CD4-positive, alpha-beta T cell treated with Interleukin-2 at 100 ng/mL for 4 hours (primary cell): ENCODE data around the gene STUB1.

ENCODE experiments used
- DNase-seq: peaks from one replicate; pipeline ENCODE4 v3.0.0-alpha.2; 2020; ENCODE audit warnings: low spot score

STUB1 gene

GRCh38 chr16:644556-644955 lies 35.7 kb upstream of the STUB1 start:
- DNase-seq = no peak

- DNase-seq = no peak
These were observed 34.1 kb upstream of the STUB1 start for GRCh38 chr16:645852-646678.

GRCh38 chr16:646679-647172 lies 33.5 kb upstream of the STUB1 start:
- no peak for DNase-seq

- DNase-seq = no peak
These were observed 32.9 kb upstream of the STUB1 start for GRCh38 chr16:647173-647902.

- peak; percentile 26 for DNase-seq
These were observed 32.0 kb upstream of the STUB1 start for GRCh38 chr16:648071-648780.

GRCh38 chr16:648781-649589 lies 31.2 kb upstream of the STUB1 start, which contains the start of gene WDR90:
Gene WDR90, plus strand, starts transcription at chr16:649365. Its CDS starts 52 bp downstream, at chr16:649417.
- peak; percentile 89 for DNase-seq

GRCh38 chr16:649631-650030 lies 30.6 kb upstream of the STUB1 start:
- no peak for DNase-seq

GRCh38 chr16:651844-652243 lies 28.4 kb upstream of the STUB1 start:
- no peak for DNase-seq

- no peak for DNase-seq
These were observed 27.5 kb upstream of the STUB1 start for GRCh38 chr16:652454-653305.

- no peak for DNase-seq
These were observed 26.2 kb upstream of the STUB1 start for GRCh38 chr16:654034-654433.

GRCh38 chr16:657487-657886 lies 22.7 kb upstream of the STUB1 start:
- DNase-seq = no peak

- DNase-seq = no peak
These were observed 21.3 kb upstream of the STUB1 start for GRCh38 chr16:658679-659571.

GRCh38 chr16:659618-660017 lies 20.6 kb upstream of the STUB1 start:
- no peak for DNase-seq

- no peak for DNase-seq
These were observed 20.1 kb upstream of the STUB1 start for GRCh38 chr16:660132-660458.

GRCh38 chr16:660459-661183 lies 19.6 kb upstream of the STUB1 start:
- peak; percentile 60 for DNase-seq

- no peak for DNase-seq
These were observed 18.9 kb upstream of the STUB1 start for GRCh38 chr16:661184-661821.

- DNase-seq = no peak
These were observed 18.1 kb upstream of the STUB1 start for GRCh38 chr16:662095-662494.

GRCh38 chr16:662597-662996 lies 17.6 kb upstream of the STUB1 start:
- no peak for DNase-seq

GRCh38 chr16:666572-666971 lies 13.6 kb upstream of the STUB1 start:
- no peak for DNase-seq
